Testis (tissue), 2 donors: ENCODE measurements around the gene EVA1B.

Source experiments
- POLR2A ChIP-seq: fragments of 450-650 bp; IDR thresholded peaks from one replicate; pipeline ENCODE4 v1.6.1; 2017; ENCODE audit warnings: antibody characterized with exemption, mild to moderate bottlenecking, moderate library complexity
- TF ChIP-seq, protein P1 (sequence below), 3 experiments: fragments of 450-650 bp in 2 of 3; fragments of 200-600 bp in 1 of 3; sonication (generic) in 1 of 3; IDR thresholded peaks; one replicate each; pipeline ENCODE4 v1.5.1; 2016 to 2019; ENCODE audit warnings: antibody characterized with exemption in 3 of 3, mild to moderate bottlenecking in 2 of 3, moderate library complexity in 1 of 3

DNA sequence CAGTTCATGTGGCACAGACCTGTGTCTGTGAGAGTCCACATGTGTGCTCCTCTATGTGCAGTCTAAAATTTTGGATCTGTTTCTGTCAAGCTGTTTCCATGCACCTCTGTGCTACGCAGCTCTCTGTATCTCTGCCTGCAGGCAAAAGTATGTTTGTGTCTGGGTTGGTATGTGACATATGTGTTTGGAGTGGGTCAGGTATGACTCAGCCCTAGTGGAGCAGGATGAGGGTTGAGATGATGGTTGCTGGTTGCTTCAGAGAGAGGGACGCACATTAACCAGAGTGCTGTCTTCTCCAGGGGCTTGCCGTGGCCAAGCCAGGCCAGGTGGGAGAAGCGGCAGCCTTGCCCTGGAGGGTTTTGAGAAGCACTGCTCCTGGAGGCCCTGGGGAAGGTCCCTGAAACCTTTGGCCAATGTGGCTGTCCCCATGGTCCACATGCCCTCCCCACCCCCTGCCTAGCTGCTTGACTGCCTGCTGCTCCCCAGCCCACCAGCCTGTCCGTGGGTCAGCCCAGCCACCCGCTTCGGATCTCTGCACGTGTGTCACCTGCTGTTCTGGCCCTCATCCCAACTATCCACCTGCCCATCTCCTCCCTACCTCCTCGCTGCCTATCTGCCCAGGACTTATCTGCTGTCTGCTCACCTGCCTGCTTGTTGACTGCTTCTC lies 4.1 kb upstream of the EVA1B start:
- TF ChIP-seq, protein P1, sequence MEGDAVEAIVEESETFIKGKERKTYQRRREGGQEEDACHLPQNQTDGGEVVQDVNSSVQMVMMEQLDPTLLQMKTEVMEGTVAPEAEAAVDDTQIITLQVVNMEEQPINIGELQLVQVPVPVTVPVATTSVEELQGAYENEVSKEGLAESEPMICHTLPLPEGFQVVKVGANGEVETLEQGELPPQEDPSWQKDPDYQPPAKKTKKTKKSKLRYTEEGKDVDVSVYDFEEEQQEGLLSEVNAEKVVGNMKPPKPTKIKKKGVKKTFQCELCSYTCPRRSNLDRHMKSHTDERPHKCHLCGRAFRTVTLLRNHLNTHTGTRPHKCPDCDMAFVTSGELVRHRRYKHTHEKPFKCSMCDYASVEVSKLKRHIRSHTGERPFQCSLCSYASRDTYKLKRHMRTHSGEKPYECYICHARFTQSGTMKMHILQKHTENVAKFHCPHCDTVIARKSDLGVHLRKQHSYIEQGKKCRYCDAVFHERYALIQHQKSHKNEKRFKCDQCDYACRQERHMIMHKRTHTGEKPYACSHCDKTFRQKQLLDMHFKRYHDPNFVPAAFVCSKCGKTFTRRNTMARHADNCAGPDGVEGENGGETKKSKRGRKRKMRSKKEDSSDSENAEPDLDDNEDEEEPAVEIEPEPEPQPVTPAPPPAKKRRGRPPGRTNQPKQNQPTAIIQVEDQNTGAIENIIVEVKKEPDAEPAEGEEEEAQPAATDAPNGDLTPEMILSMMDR (IDR thresholded peaks at IDR 0.05): no peak
- no peak for TF ChIP-seq POLR2A
